GM21381 (cell line): ENCODE data around the gene TIMP3.

Source experiments
- ATAC-seq: cut with Tn5 transposase; IDR thresholded peaks from one replicate; pipeline ENCODE4 v1.9.1; 2021; ENCODE audit warnings: mild to moderate bottlenecking, moderate library complexity; ENCODE audit not compliant: unreplicated experiment

TIMP3 gene

GRCh38 chr22:32805361-32805881, 3.9 kb downstream of the TIMP3 start:
- ATAC-seq, result no peak

GRCh38 chr22:32806296-32806695, 4.8 kb downstream of the TIMP3 start:
- no peak for ATAC-seq

- no peak for ATAC-seq
Observed at GRCh38 chr22:32808038-32808445, 6.5 kb downstream of the TIMP3 start.

GRCh38 chr22:32809786-32810554, 8.5 kb downstream of the TIMP3 start:
- no peak for ATAC-seq

GRCh38 chr22:32810555-32811133, 9.1 kb downstream of the TIMP3 start:
- ATAC-seq, result no peak

GRCh38 chr22:32811788-32812545, 10.5 kb downstream of the TIMP3 start:
- no peak for ATAC-seq

- no peak for ATAC-seq
Observed at GRCh38 chr22:32814285-32814860, 12.9 kb downstream of the TIMP3 start.

GRCh38 chr22:32815059-32815458, 13.6 kb downstream of the TIMP3 start:
- ATAC-seq, result no peak

GRCh38 chr22:32815943-32816342, 14.4 kb downstream of the TIMP3 start:
- ATAC-seq, result no peak

- no peak for ATAC-seq
Observed at GRCh38 chr22:32817137-32817730, 15.7 kb downstream of the TIMP3 start.

- no peak for ATAC-seq
Observed at GRCh38 chr22:32818446-32819115, 17.1 kb downstream of the TIMP3 start.

- ATAC-seq, result no peak
Observed at GRCh38 chr22:32819120-32819519, 17.6 kb downstream of the TIMP3 start.

GRCh38 chr22:32820131-32821119, 18.9 kb downstream of the TIMP3 start:
- no peak for ATAC-seq

GRCh38 chr22:32822179-32822877, 20.8 kb downstream of the TIMP3 start:
- no peak for ATAC-seq

GRCh38 chr22:32823024-32823730, 21.7 kb downstream of the TIMP3 start:
- ATAC-seq, result no peak

GRCh38 chr22:32824531-32825312, 23.2 kb downstream of the TIMP3 start:
- ATAC-seq, result no peak

GRCh38 chr22:32826537-32826936, 25.0 kb downstream of the TIMP3 start:
- no peak for ATAC-seq
